Transverse colon (tissue), 4 donors: Measurements from ENCODE around the gene SHH. TPM values are rescaled to one million over a fixed set of nuclear protein-coding genes. Genes with fewer than 3 reads are reported as not detected.

Experiments used
- DNase-seq: peaks from one replicate; pipeline ENCODE4 v3.0.0-alpha.2; 2019
- H3K27ac ChIP-seq, 4 donors: fragments of 200-600 bp; sonication (generic); 2 replicates each; pipeline ENCODE4 v1.5.1; 2016 to 2018; ENCODE audit warnings: inconsistent platforms in 4 of 4
- H3K27me3 ChIP-seq: fragments of 200-600 bp; sonication (generic); 2 replicates; pipeline ENCODE4 v1.5.1; 2017; ENCODE audit warnings: inconsistent platforms
- H3K36me3 ChIP-seq, 4 donors: fragments of 200-600 bp; sonication (generic); 2 replicates each; pipeline ENCODE4 v1.5.1; 2017 to 2019; ENCODE audit warnings: inconsistent platforms in 4 of 4
- H3K4me1 ChIP-seq, 4 donors: fragments of 200-600 bp; sonication (generic); 2 replicates each; pipeline ENCODE4 v1.5.1; 2017 to 2020; ENCODE audit warnings: inconsistent platforms in 4 of 4
- H3K4me3 ChIP-seq, 4 donors: fragments of 200-600 bp; sonication (generic); 1 replicate in 1 of 4; 2 replicates in 3 of 4; pipeline versions ENCODE4 v1.5.1 to v1.6.1; 2017 to 2019; ENCODE audit warnings: inconsistent platforms in 4 of 4
- H3K9me3 ChIP-seq, 2 donors: fragments of 200-600 bp; sonication (generic); 2 replicates each; pipeline ENCODE4 v1.5.1; 2017 to 2019; ENCODE audit warnings: inconsistent platforms in 2 of 2
- EP300 ChIP-seq: sonication (generic); formaldehyde crosslinking; IDR thresholded peaks from one replicate; pipeline ENCODE4 v1.6.1; 2017; ENCODE audit warnings: antibody characterized with exemption, low read depth
- POLR2A ChIP-seq: fragments of 450-650 bp; IDR thresholded peaks from one replicate; pipeline ENCODE4 v1.6.1; 2016; ENCODE audit warnings: antibody characterized with exemption, mild to moderate bottlenecking, moderate library complexity
- POLR2AphosphoS5 ChIP-seq, 3 donors: sonication (generic); formaldehyde crosslinking; IDR thresholded peaks; one replicate each; pipeline ENCODE4 v1.6.1; 2016; ENCODE audit warnings: antibody characterized with exemption in 3 of 3
- WGBS, 2 donors: methylation state at CpG; one replicate each; pipeline ENCODE4 v1.1.5; 2018; ENCODE audit warnings: low coverage in 1 of 2; 5-methylcytosine and 5-hydroxymethylcytosine counted together
- in situ Hi-C, 4 donors: fragments of 200-750 bp; cut with MboI; loops; one replicate each; pipeline versions ENCODE4 v1.15.0 to v1.15.1; 2017; ENCODE audit warnings: low sequenced_read_pairs in 3 of 4, low pct_ligation_motif_present in 1 of 4, low pct_unique_long_range_greater_than_20kb in 1 of 4
- intact Hi-C: fragments of 100-400 bp; cut with DNase I; formaldehyde crosslinking; loops from one replicate; pipeline ENCODE4 v1.15.1; 2023; ENCODE audit warnings: low total_unique reads
- total RNA-seq, 4 donors: library from RNA; depleted of rRNA; stranded (reverse); fragments of >200 nt; gene quantifications; one replicate each; pipeline ENCODE4 v1.1.0, GENCODE V29; 2016
- TF ChIP-seq, protein P1 (sequence below), 5 experiments: fragments of 200-600 bp in 3 of 5; fragments of 450-650 bp in 2 of 5; sonication (generic) in 3 of 5; IDR thresholded peaks; 1 replicate in 2 of 5; 2 replicates in 3 of 5; pipeline ENCODE4 v1.5.1; 2016 to 2017; ENCODE audit warnings: antibody characterized with exemption in 5 of 5, inconsistent platforms in 3 of 5, mild to moderate bottlenecking in 2 of 5, moderate library complexity in 1 of 5

SHH gene
- total RNA-seq, 4 donors from 2014 or later, result 0.40 to 3.7 (median 2.0) TPM

- intact Hi-C loops (loop anchor here (5.0 kb wide), 1 partner anchor 354 kb away; no protein-coding TSS in a partner anchor), in situ Hi-C loops (loop anchor here in 1 of 4 donors (25.0 kb wide), 1 partner anchor 1031 kb away; no protein-coding TSS in a partner anchor)
- WGBS, 2 donors, result 97% methylated on average over 14 to 24 of the region's 24 CpGs
- Histone ChIP-seq H3K9me3 (no peaks in the 10 kb centered on the region), H3K4me1 (no peaks in the 10 kb centered on the region), H3K27ac (no peak overlapping the region), H3K36me3 (peaks cover 0 to 28% (median 4%) of the 10 kb centered on the region in 4 donors), H3K4me3 (no peak overlapping the region), H3K27me3 (no peaks in the 10 kb centered on the region)
- TF ChIP-seq, protein P1, sequence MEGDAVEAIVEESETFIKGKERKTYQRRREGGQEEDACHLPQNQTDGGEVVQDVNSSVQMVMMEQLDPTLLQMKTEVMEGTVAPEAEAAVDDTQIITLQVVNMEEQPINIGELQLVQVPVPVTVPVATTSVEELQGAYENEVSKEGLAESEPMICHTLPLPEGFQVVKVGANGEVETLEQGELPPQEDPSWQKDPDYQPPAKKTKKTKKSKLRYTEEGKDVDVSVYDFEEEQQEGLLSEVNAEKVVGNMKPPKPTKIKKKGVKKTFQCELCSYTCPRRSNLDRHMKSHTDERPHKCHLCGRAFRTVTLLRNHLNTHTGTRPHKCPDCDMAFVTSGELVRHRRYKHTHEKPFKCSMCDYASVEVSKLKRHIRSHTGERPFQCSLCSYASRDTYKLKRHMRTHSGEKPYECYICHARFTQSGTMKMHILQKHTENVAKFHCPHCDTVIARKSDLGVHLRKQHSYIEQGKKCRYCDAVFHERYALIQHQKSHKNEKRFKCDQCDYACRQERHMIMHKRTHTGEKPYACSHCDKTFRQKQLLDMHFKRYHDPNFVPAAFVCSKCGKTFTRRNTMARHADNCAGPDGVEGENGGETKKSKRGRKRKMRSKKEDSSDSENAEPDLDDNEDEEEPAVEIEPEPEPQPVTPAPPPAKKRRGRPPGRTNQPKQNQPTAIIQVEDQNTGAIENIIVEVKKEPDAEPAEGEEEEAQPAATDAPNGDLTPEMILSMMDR (IDR thresholded peaks at IDR 0.05), result no peak
- TF ChIP-seq EP300 (no peak), POLR2A (no peak), POLR2AphosphoS5 (IDR thresholded peaks at IDR 0.05) (no peak)
- DNase-seq, result no peak
Observed at GRCh38 chr7:155780884-155781283, 31.4 kb downstream of the SHH start.

DNA sequence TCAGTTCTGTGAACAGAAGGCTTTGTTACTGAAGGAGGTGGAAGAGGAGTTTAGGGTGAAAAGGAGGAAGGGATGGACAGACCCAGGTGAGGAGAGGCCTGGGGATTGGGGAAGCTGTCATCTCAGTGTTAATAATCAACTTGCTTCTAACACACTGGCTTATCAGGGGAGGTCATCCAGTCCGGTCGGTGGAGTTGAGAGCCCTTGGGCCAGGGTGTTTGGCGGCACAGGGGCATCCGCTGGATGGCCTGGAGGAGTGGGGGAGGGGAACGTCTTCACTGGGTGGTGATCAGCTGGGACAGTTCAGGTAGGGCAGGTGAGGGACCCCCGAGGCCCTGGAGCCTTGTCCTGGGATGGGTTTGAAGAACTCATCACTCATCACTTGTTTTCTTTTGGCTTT lies 33.9 kb downstream of the SHH start:
- no peak overlapping the region for H3K4me3 ChIP-seq
- H3K4me1 ChIP-seq, result no peaks in the 10 kb centered on the region
- H3K9me3 ChIP-seq, result no peaks in the 10 kb centered on the region
- H3K27ac ChIP-seq, result no peak overlapping the region
- whole genome bisulfite sequencing, 2 donors, result 92% methylated on average over 6 of the region's 6 CpGs; no CpG with 5 or more reads in 1 of the 2 donors
- DNase-seq, result no peak
- in situ Hi-C loops (loop anchor here in 1 of 4 donors (25.0 kb wide), 1 partner anchor 1034 kb away; no protein-coding TSS in a partner anchor), intact Hi-C loops (no loop called here)
- TF ChIP-seq POLR2AphosphoS5 (IDR thresholded peaks at IDR 0.05), result no peak
- no peak for TF ChIP-seq POLR2A
- no peak for TF ChIP-seq EP300
- TF ChIP-seq, protein P1 (IDR thresholded peaks at IDR 0.05), result no peak
- H3K36me3 ChIP-seq, result peaks cover 0 to 48% (median 9%) of the 10 kb centered on the region in 4 donors
- no peaks in the 10 kb centered on the region for H3K27me3 ChIP-seq

- no peaks in the 10 kb centered on the region for H3K4me1 ChIP-seq
- TF ChIP-seq, protein P1 (IDR thresholded peaks at IDR 0.05), result no peak
- TF ChIP-seq EP300, result no peak
- TF ChIP-seq POLR2AphosphoS5 (IDR thresholded peaks at IDR 0.05), result no peak
- TF ChIP-seq POLR2A, result no peak
- no peaks in the 10 kb centered on the region for H3K9me3 ChIP-seq
- no peaks in the 10 kb centered on the region for H3K27me3 ChIP-seq
- H3K36me3 ChIP-seq, result peaks cover 0 to 48% (median 9%) of the 10 kb centered on the region in 4 donors
- in situ Hi-C loops (loop anchor here in 1 of 4 donors (25.0 kb wide), 1 partner anchor 1036 kb away; no protein-coding TSS in a partner anchor), intact Hi-C loops (no loop called here)
- WGBS, 2 donors, result 94 to 96% methylated on average over 5 to 6 of the region's 8 CpGs
- H3K4me3 ChIP-seq, result no peak overlapping the region
- DNase-seq, result no peak
- no peak overlapping the region for H3K27ac ChIP-seq
Observed at GRCh38 chr7:155776606-155777005, 35.7 kb downstream of the SHH start.

GRCh38 chr7:155775691-155776090 lies 36.6 kb downstream of the SHH start:
- H3K36me3 ChIP-seq, result peaks cover 0 to 48% (median 9%) of the 10 kb centered on the region in 4 donors

More at GRCh38 chr7:155775691-155776090, 36.6 kb downstream of the SHH start:
- Histone ChIP-seq H3K4me3 (no peak overlapping the region), H3K27me3 (no peaks in the 10 kb centered on the region), H3K9me3 (no peaks in the 10 kb centered on the region), H3K4me1 (no peaks in the 10 kb centered on the region), H3K27ac (no peak overlapping the region)
- TF ChIP-seq POLR2AphosphoS5 (IDR thresholded peaks at IDR 0.05) (no peak), POLR2A (no peak), EP300 (no peak)
- TF ChIP-seq, protein P1 (IDR thresholded peaks at IDR 0.05), result no peak
- no peak for DNase-seq
- in situ Hi-C loops, result loop anchor here in 1 of 4 donors (25.0 kb wide), 1 partner anchor 1037 kb away; no protein-coding TSS in a partner anchor
- intact Hi-C loops, result no loop called here
- 96% methylated on average over 7 of the region's 7 CpGs; no CpG with 5 or more reads in 1 of the 2 donors for WGBS, 2 donors
